HepG2 (cell line): ENCODE results near the gene OR6S1. TPM values are rescaled to one million over a fixed set of nuclear protein-coding genes. Genes with fewer than 3 reads are reported as not detected.

Experiments used
- ATRX ChIP-seq: sonication (generic); formaldehyde crosslinking; IDR thresholded peaks from 2 replicates; pipeline ENCODE4 v1.4.0; 2020; ENCODE audit warnings: missing genetic modification reagents, borderline replicate concordance
- FOSL1 ChIP-seq: sonication (generic); formaldehyde crosslinking; IDR thresholded peaks from 2 replicates; pipeline ENCODE4 v1.9.0; 2021; ENCODE audit warnings: missing genetic modification reagents, borderline replicate concordance
- HHEX ChIP-seq: IDR thresholded peaks from 2 replicates; pipeline ENCODE4 v1.6.1; 2016; ENCODE audit warnings: control low read depth
- HMG20A ChIP-seq: IDR thresholded peaks from 2 replicates; pipeline ENCODE4 v1.6.1; 2016; ENCODE audit warnings: borderline replicate concordance
- ISX ChIP-seq: sonication (generic); formaldehyde crosslinking; conservative IDR thresholded peaks from 2 replicates; pipeline ENCODE4 v1.5.0; 2020; ENCODE audit warnings: missing genetic modification reagents
- KDM4B ChIP-seq: sonication (generic); formaldehyde crosslinking; IDR thresholded peaks from 2 replicates; pipeline ENCODE4 v1.4.0; 2020; ENCODE audit warnings: missing genetic modification reagents
- MIXL1 ChIP-seq: IDR thresholded peaks from 2 replicates; pipeline ENCODE4 v1.6.1; 2016
- MYNN ChIP-seq: sonication (generic); formaldehyde crosslinking; IDR thresholded peaks from 2 replicates; pipeline ENCODE4 v1.4.0; 2020; ENCODE audit warnings: mild to moderate bottlenecking, low read depth, missing genetic modification reagents
- MYPOP ChIP-seq: sonication (generic); formaldehyde crosslinking; IDR thresholded peaks from 2 replicates; pipeline ENCODE4 v1.8.1; 2023; ENCODE audit warnings: mild to moderate bottlenecking, moderate library complexity, missing genetic modification reagents
- NR2C2 ChIP-seq: sonication (generic); formaldehyde crosslinking; IDR thresholded peaks from 2 replicates; pipeline ENCODE4 v1.4.0; 2020; ENCODE audit warnings: missing genetic modification reagents, mild to moderate bottlenecking, moderate library complexity, borderline replicate concordance
- RFXANK ChIP-seq: IDR thresholded peaks from 2 replicates; pipeline ENCODE4 v1.6.1; 2016
- SNAPC2 ChIP-seq: sonication (generic); formaldehyde crosslinking; IDR thresholded peaks from 2 replicates; pipeline ENCODE4 v1.8.1; 2022; ENCODE audit warnings: mild to moderate bottlenecking, missing genetic modification reagents
- SNAPC4 ChIP-seq: sonication (generic); formaldehyde crosslinking; IDR thresholded peaks from 2 replicates; pipeline ENCODE4 v1.4.0; 2020; ENCODE audit warnings: mild to moderate bottlenecking, missing genetic modification reagents
- TCF7L2 ChIP-seq: IDR thresholded peaks from 2 replicates; pipeline ENCODE4 v1.6.1; 2011; ENCODE audit warnings: mild to moderate bottlenecking, low read depth, low read length, moderate library complexity
- YEATS2 ChIP-seq: sonication (generic); formaldehyde crosslinking; IDR thresholded peaks from 2 replicates; pipeline ENCODE4 v1.4.0; 2020; ENCODE audit warnings: missing genetic modification reagents, borderline replicate concordance
- ZBTB7B ChIP-seq: sonication (generic); formaldehyde crosslinking; IDR thresholded peaks from 2 replicates; pipeline ENCODE4 v1.4.0; 2020; ENCODE audit warnings: missing genetic modification reagents
- ZFP36 ChIP-seq: fragments of 150-350 bp; IDR thresholded peaks from 2 replicates; pipeline ENCODE4 v1.6.1; 2018; ENCODE audit warnings: borderline replicate concordance, low read length, low read depth; ENCODE audit not compliant: partially characterized antibody
- ZNF331 ChIP-seq: sonication (generic); formaldehyde crosslinking; IDR thresholded peaks from 2 replicates; pipeline ENCODE4 v1.4.0; 2020; ENCODE audit warnings: missing genetic modification reagents
- ZNF691 ChIP-seq: sonication (generic); formaldehyde crosslinking; IDR thresholded peaks from 2 replicates; pipeline ENCODE4 v1.4.0; 2020; ENCODE audit warnings: missing genetic modification reagents, low read depth, mild to moderate bottlenecking, borderline replicate concordance
- ZNF703 ChIP-seq: sonication (generic); formaldehyde crosslinking; IDR thresholded peaks from 2 replicates; pipeline ENCODE4 v1.5.1; 2020; ENCODE audit warnings: missing genetic modification reagents, mild to moderate bottlenecking, moderate library complexity, borderline replicate concordance
- ZNF710 ChIP-seq: sonication (generic); formaldehyde crosslinking; IDR thresholded peaks from 2 replicates; pipeline ENCODE4 v1.5.0; 2020; ENCODE audit warnings: mild to moderate bottlenecking, missing genetic modification reagents, borderline replicate concordance
- ZSCAN9 ChIP-seq: IDR thresholded peaks from 2 replicates; pipeline ENCODE4 v1.6.1; 2016; ENCODE audit warnings: borderline replicate concordance
- polyA plus RNA-seq, 8 experiments: library from polyadenylated mRNA; depleted of rRNA in 3 of 8; stranded (reverse) in 7 of 8; unstranded in 1 of 8; fragments of >200 nt; fragmentation: Illumina TruSeq in 4 of 8; extraction: Trizol in 4 of 8; gene quantifications; 2 replicates each; pipeline versions ENCODE4 v1.2.1 to v1.2.3, GENCODE V29; 2011 to 2016; ENCODE audit warnings: low read depth in 4 of 8, missing spikeins in 1 of 8, mixed read lengths in 1 of 8; ENCODE audit not compliant: insufficient read depth in 1 of 8
- total RNA-seq, 5 experiments: library from RNA; depleted of rRNA; stranded (reverse); fragments of >200 nt; fragmentation: Illumina TruSeq; extraction: Trizol; gene quantifications; 2 replicates each; pipeline ENCODE4 v1.2.3, GENCODE V29; 2016; ENCODE audit warnings: low read depth in 1 of 5

Gene OR6S1
- total and polyA plus RNA-seq, 2 of the 13 experiments (the other 11 are each of a cell fraction or from before 2014, with no cell fraction given) = 0.09 TPM; not detected in 1

GRCh38 chr14:20682435-20683124 lies 41.1 kb upstream of the OR6S1 start (continued):
- TF ChIP-seq MYPOP (CRISPR knock-in tag) (peak; percentile 32), ZNF703 (CRISPR knock-in tag) (0 out of 2 replicates have a peak, but pooled peaks have one; percentile 49), ZBTB7B (CRISPR knock-in tag) (peak; percentile 49), SNAPC4 (no peak), ZNF691 (CRISPR knock-in tag) (no peak; the same call in 1 of the 2 replicates), KDM4B (CRISPR knock-in tag) (peak; percentile 66; the same call in 1 of the 2 replicates), YEATS2 (CRISPR knock-in tag) (peak; percentile 62), HMG20A (no peak), NR2C2 (0 out of 2 replicates have a peak, but pooled peaks have one; percentile 47), ISX (CRISPR knock-in tag) (no peak; the same call in 1 of the 2 replicates), MYNN (CRISPR knock-in tag) (no peak), ZFP36 (no peak), ZSCAN9 (CRISPR knock-in tag) (no peak; the same call in 1 of the 2 replicates), SNAPC2 (CRISPR knock-in tag) (0 out of 2 replicates have a peak, but pooled peaks have one; percentile 16), ZNF331 (0 out of 2 replicates have a peak, but pooled peaks have one; percentile 6), FOSL1 (CRISPR knock-in tag) (no peak), TCF7L2 (no peak), ZNF710 (CRISPR knock-in tag) (peak; percentile 80; the same call in 1 of the 2 replicates), ATRX (CRISPR knock-in tag) (no peak), RFXANK (no peak), MIXL1 (CRISPR knock-in tag) (no peak; the same call in 1 of the 2 replicates), HHEX (CRISPR knock-in tag) (no peak)
